Measurements from ENCODE around the gene NCAM1. TPM values are rescaled to one million over a fixed set of nuclear protein-coding genes. Genes with fewer than 3 reads are reported as not detected.

The NCAM1 gene
- total and polyA plus RNA-seq, 10 donors, result 0.41 to 13.2 (median 7.1) TPM

DNA sequence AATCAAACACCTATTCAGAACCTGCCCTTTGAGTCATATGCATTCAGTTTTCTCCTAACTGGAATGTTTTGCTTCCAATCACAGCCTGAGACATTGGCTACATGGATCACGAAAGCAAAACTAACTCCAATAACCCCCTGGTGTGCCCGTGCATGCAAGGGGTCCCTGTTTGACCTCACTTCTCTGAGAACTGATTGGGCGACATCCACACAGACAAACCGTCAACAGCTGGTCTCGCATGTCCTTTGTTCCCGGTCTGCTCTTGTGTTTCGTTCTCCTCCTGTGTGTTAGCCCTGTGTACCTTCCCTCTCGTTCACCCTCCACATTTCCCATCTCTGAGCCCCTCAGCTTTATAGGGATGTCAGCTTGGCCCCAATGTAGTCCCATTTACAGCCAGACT, 286.0 kb downstream of the NCAM1 start:
- Histone ChIP-seq H3K4me1 (peaks cover 0 to 17% (median 0%) of the 10 kb centered on the region in 6 donors), H3K27ac (no peak overlapping the region), H3K9me3 (no peaks in the 10 kb centered on the region), H3K27me3 (replicated peaks in 1 of 7) (peaks cover 0 to 28% (median 0%) of the 10 kb centered on the region in 7 donors), H3K4me3 (peak overlapping the region in 1 of 8 donors; percentile 28), H3K36me3 (no peaks in the 10 kb centered on the region)
- no peak for TF ChIP-seq POLR2AphosphoS5 (IDR thresholded peaks at IDR 0.05)
- TF ChIP-seq POLR2A (IDR thresholded peaks at IDR 0.05), result no peak
- TF ChIP-seq, protein P1, sequence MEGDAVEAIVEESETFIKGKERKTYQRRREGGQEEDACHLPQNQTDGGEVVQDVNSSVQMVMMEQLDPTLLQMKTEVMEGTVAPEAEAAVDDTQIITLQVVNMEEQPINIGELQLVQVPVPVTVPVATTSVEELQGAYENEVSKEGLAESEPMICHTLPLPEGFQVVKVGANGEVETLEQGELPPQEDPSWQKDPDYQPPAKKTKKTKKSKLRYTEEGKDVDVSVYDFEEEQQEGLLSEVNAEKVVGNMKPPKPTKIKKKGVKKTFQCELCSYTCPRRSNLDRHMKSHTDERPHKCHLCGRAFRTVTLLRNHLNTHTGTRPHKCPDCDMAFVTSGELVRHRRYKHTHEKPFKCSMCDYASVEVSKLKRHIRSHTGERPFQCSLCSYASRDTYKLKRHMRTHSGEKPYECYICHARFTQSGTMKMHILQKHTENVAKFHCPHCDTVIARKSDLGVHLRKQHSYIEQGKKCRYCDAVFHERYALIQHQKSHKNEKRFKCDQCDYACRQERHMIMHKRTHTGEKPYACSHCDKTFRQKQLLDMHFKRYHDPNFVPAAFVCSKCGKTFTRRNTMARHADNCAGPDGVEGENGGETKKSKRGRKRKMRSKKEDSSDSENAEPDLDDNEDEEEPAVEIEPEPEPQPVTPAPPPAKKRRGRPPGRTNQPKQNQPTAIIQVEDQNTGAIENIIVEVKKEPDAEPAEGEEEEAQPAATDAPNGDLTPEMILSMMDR (IDR thresholded peaks at IDR 0.05 in 8 of 11, conservative IDR thresholded peaks at IDR 0.05 in 3 of 11), result no peak
- intact Hi-C loops (cut with DNase I; ENCODE audit: low total_unique reads), result no loop called here
- WGBS, 5 donors, result 67 to 80% (median 73%) methylated on average over 8 of the region's 8 CpGs
- DNase-seq, result no peak

DNA sequence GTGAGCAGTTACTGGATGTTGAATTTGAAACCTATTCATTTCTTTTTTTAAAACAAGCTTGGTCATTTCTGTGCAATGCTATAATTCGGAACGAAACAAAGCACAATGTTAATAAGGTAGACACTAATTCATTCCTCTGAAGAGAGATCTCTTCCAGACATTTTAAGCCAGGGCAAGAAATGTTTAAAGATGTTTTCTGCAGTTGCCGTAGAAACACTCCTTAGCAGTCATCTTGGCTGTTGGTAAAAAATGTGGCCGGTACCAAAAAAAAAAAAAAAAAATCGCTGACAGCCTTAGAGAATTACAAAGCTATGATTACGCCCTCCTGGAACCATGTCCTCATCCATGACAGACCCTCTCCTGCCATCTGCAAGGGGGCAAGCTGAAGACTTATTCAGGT, 286.7 kb downstream of the NCAM1 start:
- Histone ChIP-seq H3K36me3 (no peaks in the 10 kb centered on the region), H3K4me1 (peaks cover 0 to 10% (median 0%) of the 10 kb centered on the region in 6 donors), H3K9me3 (no peaks in the 10 kb centered on the region), H3K4me3 (no peak overlapping the region), H3K27ac (no peak overlapping the region), H3K27me3 (replicated peaks in 1 of 7) (peaks cover 0 to 25% (median 0%) of the 10 kb centered on the region in 7 donors)
- no peak for TF ChIP-seq POLR2AphosphoS5 (IDR thresholded peaks at IDR 0.05)
- no peak for TF ChIP-seq POLR2A (IDR thresholded peaks at IDR 0.05)
- intact Hi-C loops (cut with DNase I; ENCODE audit: low total_unique reads), result no loop called here
- no peak for DNase-seq
- WGBS, 5 donors, result 77 to 87% (median 86%) methylated on average over 6 of the region's 6 CpGs

DNA sequence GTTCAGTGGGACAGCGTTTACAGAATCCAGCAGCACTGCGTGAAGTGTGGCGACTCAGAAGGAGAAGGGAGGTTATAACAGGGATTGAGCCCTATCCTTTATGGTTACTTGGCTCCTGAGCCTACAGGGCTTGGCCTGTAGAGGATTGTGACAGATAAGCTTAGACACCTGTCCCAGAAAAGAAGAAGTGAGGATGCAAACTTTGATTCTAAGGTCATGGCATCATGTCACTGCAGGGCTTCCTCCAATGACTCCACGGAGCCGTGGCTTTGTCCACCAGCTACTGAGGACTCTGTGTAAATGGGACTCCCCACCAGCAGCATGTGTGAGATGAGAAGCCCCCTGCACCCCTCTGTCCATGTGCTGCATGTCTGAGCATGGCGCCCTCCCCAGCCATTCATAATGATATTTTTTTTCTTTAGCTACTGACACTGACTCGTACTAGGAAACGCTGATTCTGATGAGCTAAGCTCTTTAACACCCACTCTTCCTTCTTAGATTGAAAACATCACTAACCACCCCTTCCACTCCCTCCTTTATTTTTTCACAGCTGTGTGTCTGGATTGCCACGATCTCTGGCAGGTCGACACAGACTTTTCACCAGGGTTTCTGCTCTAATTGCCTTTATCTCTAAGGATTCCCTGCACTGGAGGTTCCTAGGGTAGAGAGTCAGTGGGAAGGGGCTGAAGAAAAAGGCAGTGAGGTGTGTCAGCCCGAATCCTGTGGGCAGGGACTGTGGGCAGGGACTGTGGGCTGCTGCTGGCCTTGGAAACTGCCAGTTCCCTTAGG, 287.7 kb downstream of the NCAM1 start:
- TF ChIP-seq POLR2AphosphoS5 (IDR thresholded peaks at IDR 0.05), result no peak
- no peak for TF ChIP-seq POLR2A (IDR thresholded peaks at IDR 0.05)
- TF ChIP-seq, protein P1 (IDR thresholded peaks at IDR 0.05 in 8 of 11, conservative IDR thresholded peaks at IDR 0.05 in 3 of 11), result no peak
- Histone ChIP-seq H3K27me3 (replicated peaks in 1 of 7) (peaks cover 0 to 18% (median 0%) of the 10 kb centered on the region in 7 donors), H3K4me1 (peaks cover 0 to under 1% (median 0%) of the 10 kb centered on the region in 6 donors), H3K9me3 (no peaks in the 10 kb centered on the region), H3K27ac (no peak overlapping the region), H3K4me3 (no peak overlapping the region), H3K36me3 (no peaks in the 10 kb centered on the region)
- DNase-seq, result no peak
- whole genome bisulfite sequencing, 5 donors, result 59 to 80% (median 71%) methylated on average over 11 of the region's 11 CpGs
- intact Hi-C loops (cut with DNase I; ENCODE audit: low total_unique reads), result no loop called here

DNA sequence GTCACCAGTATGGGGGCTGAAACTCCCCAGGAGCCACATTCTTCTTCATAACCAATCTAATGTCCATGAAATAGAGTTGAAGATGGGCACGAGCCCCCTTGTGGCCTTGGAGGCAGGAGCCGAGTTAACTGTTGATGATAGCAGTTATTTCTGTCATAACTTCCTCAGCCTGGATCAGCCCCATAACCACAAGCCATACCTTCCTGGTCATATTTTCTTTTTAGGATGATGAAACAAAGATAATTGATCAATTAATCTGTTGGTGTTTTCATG, 288.2 kb downstream of the NCAM1 start:
- 5 to 9% (median 7%) methylated on average over 2 of the region's 2 CpGs for WGBS, 5 donors
- intact Hi-C loops (cut with DNase I; ENCODE audit: low total_unique reads), result no loop called here

More for the DNA sequence above, 288.2 kb downstream of the NCAM1 start:
- TF ChIP-seq POLR2AphosphoS5 (IDR thresholded peaks at IDR 0.05) (no peak), POLR2A (IDR thresholded peaks at IDR 0.05) (no peak)
- TF ChIP-seq, protein P1 (IDR thresholded peaks at IDR 0.05 in 8 of 11, conservative IDR thresholded peaks at IDR 0.05 in 3 of 11), result no peak
- no peak overlapping the region for H3K4me3 ChIP-seq
- DNase-seq, result no peak
- H3K9me3 ChIP-seq, result no peaks in the 10 kb centered on the region
- H3K4me1 ChIP-seq, result no peaks in the 10 kb centered on the region
- H3K36me3 ChIP-seq, result no peaks in the 10 kb centered on the region
- H3K27ac ChIP-seq, result no peak overlapping the region
- H3K27me3 ChIP-seq (replicated peaks in 1 of 7), result peaks cover 0 to 18% (median 0%) of the 10 kb centered on the region in 7 donors

All from spleen (tissue), 11 donors.